SK-N-SH (cell line): ENCODE measurements around the gene AIMP1. TPM values are rescaled to one million over a fixed set of nuclear protein-coding genes. Genes with fewer than 3 reads are reported as not detected.

Experiments
- CTCF ChIA-PET: fragments of 300-600, 350-600 bp; formaldehyde crosslinking; extraction: SDS; loops from one replicate; lab custom pipeline; 2021; lab: Yijun Ruan, JAX
- POLR2A ChIA-PET: fragments of 350-600 bp; sonication (Branson Sonifier 250); formaldehyde crosslinking; extraction: SDS; loops from one replicate; lab custom pipeline; 2020; ENCODE audit warnings: antibody characterized with exemption, inconsistent platforms; lab: Yijun Ruan, JAX
- DNase-seq: peaks from one replicate; pipeline ENCODE4 v3.0.0; 2012
- H2AFZ ChIP-seq: fragments of 200-600 bp; sonication (generic); 2 replicates; pipeline ENCODE4 v1.8.1; 2016; ENCODE audit warnings: antibody characterized with exemption, mild to moderate bottlenecking, low read depth
- H3F3A ChIP-seq: fragments of 200-600 bp; sonication (generic); replicated peaks from 2 replicates; pipeline ENCODE3; 2016; ENCODE audit warnings: antibody characterized with exemption, mild to moderate bottlenecking; ENCODE audit not compliant: insufficient read depth
- H3K27ac ChIP-seq, 2 experiments: fragments of 200-500 bp in 1 of 2; fragments of 200-600 bp in 1 of 2; sonication (Bioruptor generic) in 1 of 2; sonication (generic), shearing (Covaris generic) in 1 of 2; 2 replicates each; pipeline versions ENCODE4 v1.5.1 to v1.6.1; 2014 to 2016; ENCODE audit warnings: low read depth in 2 of 2, inconsistent platforms in 1 of 2, low read length in 1 of 2, mild to moderate bottlenecking in 1 of 2, mixed read lengths in 1 of 2
- H3K27me3 ChIP-seq: fragments of 200-600 bp; sonication (generic), shearing (Covaris generic); 2 replicates; pipeline ENCODE4 v1.6.1; 2016; ENCODE audit warnings: mixed run types; ENCODE audit not compliant: insufficient read depth
- H3K36me3 ChIP-seq, 2 experiments: fragments of 200-500 bp in 1 of 2; fragments of 200-600 bp in 1 of 2; sonication (Bioruptor generic) in 1 of 2; sonication (generic) in 1 of 2; replicated peaks in 1 of 2; 2 replicates each; pipeline versions ENCODE3 to v1.5.1; 2014 to 2016; ENCODE audit warnings: low read length in 1 of 2, mild to moderate bottlenecking in 1 of 2; ENCODE audit not compliant: insufficient read depth in 2 of 2, control insufficient read depth in 1 of 2
- H3K4me1 ChIP-seq, 2 experiments: fragments of 200-500 bp in 1 of 2; fragments of 200-600 bp in 1 of 2; sonication (Bioruptor generic) in 1 of 2; sonication (generic), shearing (Covaris generic) in 1 of 2; 2 replicates each; pipeline versions ENCODE4 v1.5.1 to v1.6.1; 2014 to 2016; ENCODE audit warnings: low read depth in 1 of 2, low read length in 1 of 2, mixed run types in 1 of 2; ENCODE audit not compliant: insufficient read depth in 2 of 2, control insufficient read depth in 1 of 2
- H3K4me2 ChIP-seq: fragments of 200-600 bp; sonication (generic), shearing (Covaris generic); 2 replicates; pipeline ENCODE4 v1.6.1; 2017; ENCODE audit warnings: mixed run types
- H3K4me3 ChIP-seq, 2 experiments: fragments of 200-500 bp in 1 of 2; fragments of 200-600 bp in 1 of 2; sonication (Bioruptor generic) in 1 of 2; sonication (generic), shearing (Covaris generic) in 1 of 2; 2 replicates each; pipeline versions ENCODE4 v1.5.1 to v1.8.1; 2014 to 2016; ENCODE audit warnings: low read depth in 2 of 2, inconsistent platforms in 1 of 2, low read length in 1 of 2, mild to moderate bottlenecking in 1 of 2, mixed read lengths in 1 of 2, moderate library complexity in 1 of 2
- H3K79me2 ChIP-seq: fragments of 200-600 bp; sonication (generic); 2 replicates; pipeline ENCODE4 v1.8.1; 2017; ENCODE audit warnings: mild to moderate bottlenecking; ENCODE audit not compliant: insufficient read depth
- H3K9ac ChIP-seq: fragments of 200-600 bp; sonication (generic); 2 replicates; pipeline ENCODE4 v1.6.1; 2017; ENCODE audit warnings: mixed run types
- H3K9me2 ChIP-seq: fragments of 200-600 bp; sonication (generic); 2 replicates; pipeline ENCODE4 v1.6.1; 2017; ENCODE audit warnings: mixed run types
- H3K9me3 ChIP-seq: fragments of 200-600 bp; sonication (generic); 2 replicates; pipeline ENCODE4 v1.6.1; 2017; ENCODE audit warnings: mixed run types, mild to moderate bottlenecking, moderate library complexity
- H4K20me1 ChIP-seq: fragments of 200-600 bp; sonication (generic); 2 replicates; pipeline ENCODE4 v1.6.1; 2017; ENCODE audit warnings: mild to moderate bottlenecking, mixed run types; ENCODE audit not compliant: insufficient read depth
- CHD2 ChIP-seq: fragments of 150-350 bp; IDR thresholded peaks from 2 replicates; pipeline ENCODE4 v1.6.1; 2018; ENCODE audit warnings: low read length; ENCODE audit not compliant: partially characterized antibody
- ELF1 ChIP-seq: IDR thresholded peaks from 2 replicates; pipeline ENCODE4 v1.4.0; 2012
- EP300 ChIP-seq, 2 experiments: IDR thresholded peaks; 2 replicates each; pipeline versions ENCODE4 v1.4.0 to v1.6.1; 2012; ENCODE audit warnings: borderline replicate concordance in 1 of 2, low read depth in 1 of 2, low read length in 1 of 2
- EZH2phosphoT487 ChIP-seq: fragments of 200-600 bp; sonication (generic); IDR thresholded peaks from 2 replicates; pipeline ENCODE4 v1.6.1; 2017; ENCODE audit warnings: low read depth, mixed run types, mild to moderate bottlenecking, antibody characterized with exemption, moderate library complexity, borderline replicate concordance
- FOXJ3 ChIP-seq: sonication (generic); formaldehyde crosslinking; IDR thresholded peaks from 2 replicates; pipeline ENCODE4 v1.5.1; 2020; ENCODE audit warnings: mild to moderate bottlenecking, missing genetic modification reagents
- FOXM1 ChIP-seq: IDR thresholded peaks from 2 replicates; pipeline ENCODE4 v1.4.0; 2012; ENCODE audit warnings: low read depth, mild to moderate bottlenecking
- GABPA ChIP-seq: IDR thresholded peaks from 2 replicates; pipeline ENCODE4 v1.4.0; 2012; ENCODE audit warnings: low read depth, mild to moderate bottlenecking
- GATA2 ChIP-seq: sonication (generic); formaldehyde crosslinking; IDR thresholded peaks from 2 replicates; pipeline ENCODE4 v1.5.0; 2020; ENCODE audit warnings: mild to moderate bottlenecking, missing genetic modification reagents
- IRF3 ChIP-seq: fragments of 150-350 bp; IDR thresholded peaks from 2 replicates; pipeline ENCODE4 v1.6.1; 2016; ENCODE audit warnings: mild to moderate bottlenecking, low read depth, low read length
- JUND ChIP-seq: IDR thresholded peaks from 2 replicates; pipeline ENCODE4 v1.4.0; 2012
- MXI1 ChIP-seq: IDR thresholded peaks from 2 replicates; pipeline ENCODE4 v1.6.1; 2012; ENCODE audit warnings: mild to moderate bottlenecking, low read depth, low read length, improper control_type of control experiment
- NFIC ChIP-seq: IDR thresholded peaks from 2 replicates; pipeline ENCODE4 v1.4.0; 2012; ENCODE audit warnings: borderline replicate concordance
- POLR2AphosphoS5 ChIP-seq: IDR thresholded peaks from 2 replicates; pipeline ENCODE4 v1.6.1; 2012; ENCODE audit warnings: low read depth, low read length
- RXRA ChIP-seq: IDR thresholded peaks from 2 replicates; pipeline ENCODE4 v1.4.0; 2012; ENCODE audit warnings: low read depth, mild to moderate bottlenecking, borderline replicate concordance
- SIN3A ChIP-seq: IDR thresholded peaks from 2 replicates; pipeline ENCODE4 v1.6.1; 2012; ENCODE audit warnings: low read depth, mild to moderate bottlenecking, low read length, moderate library complexity, borderline replicate concordance
- SMC3 ChIP-seq: IDR thresholded peaks from 2 replicates; pipeline ENCODE4 v1.6.1; 2012; ENCODE audit warnings: low read depth, low read length, improper control_type of control experiment
- TAF1 ChIP-seq: IDR thresholded peaks from 2 replicates; pipeline ENCODE4 v1.6.1; 2012; ENCODE audit warnings: low read depth, mild to moderate bottlenecking, low read length, moderate library complexity, borderline replicate concordance
- TEAD4 ChIP-seq: IDR thresholded peaks from 2 replicates; pipeline ENCODE4 v1.4.0; 2012; ENCODE audit warnings: mild to moderate bottlenecking, borderline replicate concordance; ENCODE audit not compliant: insufficient read depth
- USF1 ChIP-seq: IDR thresholded peaks from 2 replicates; pipeline ENCODE4 v1.4.0; 2012; ENCODE audit warnings: low read depth, borderline replicate concordance
- ZBTB33 ChIP-seq: IDR thresholded peaks from 2 replicates; pipeline ENCODE4 v1.4.0; 2012; ENCODE audit warnings: low read depth, borderline replicate concordance
- polyA plus RNA-seq, 3 experiments: library from polyadenylated mRNA; depleted of rRNA; stranded (reverse); fragments of >200 nt; gene quantifications; 2 replicates each; pipeline ENCODE4 v1.2.3, GENCODE V29; 2012

Gene AIMP1
- polyA plus RNA-seq, 1 of the 3 experiments (the other 2 are of a cell fraction) = 14.0 TPM

GRCh38 chr4:106306561-106306960 is 9.8 kb upstream of the AIMP1 start:
- TF ChIP-seq IRF3 = no peak
- TF ChIP-seq GATA2 (CRISPR knock-in tag) = no peak
- no peak for TF ChIP-seq FOXJ3 (CRISPR knock-in tag)
- TF ChIP-seq POLR2AphosphoS5 = no peak
- TF ChIP-seq SIN3A = no peak
- TF ChIP-seq ZBTB33 = no peak
- TF ChIP-seq MXI1 = no peak
- no peak for TF ChIP-seq TEAD4
- no peak for TF ChIP-seq FOXM1
- no peak for TF ChIP-seq EP300 (IDR thresholded peaks at IDR 0.05; ENCODE audit: borderline replicate concordance in 1 of 2, low read depth in 1 of 2, low read length in 1 of 2)
- TF ChIP-seq USF1 = no peak
- no peak for TF ChIP-seq NFIC
- no peak for TF ChIP-seq JUND
- TF ChIP-seq GABPA = no peak
- TF ChIP-seq ELF1 = no peak
- TF ChIP-seq TAF1 = no peak
- TF ChIP-seq EZH2phosphoT487 = no peak
- no peak for TF ChIP-seq SMC3
- TF ChIP-seq RXRA = no peak
- no peak for TF ChIP-seq CHD2
- H3K4me2 ChIP-seq = no peak overlapping the region
- POLR2A ChIA-PET = no interaction called here

More at GRCh38 chr4:106306561-106306960, 9.8 kb upstream of the AIMP1 start:
- H3K4me3 ChIP-seq = no peak overlapping the region
- no peak overlapping the region for H3K9ac ChIP-seq
- no peaks in the 10 kb centered on the region for H3K9me2 ChIP-seq
- H3K36me3 ChIP-seq = peaks cover 23 to 29% of the 10 kb centered on the region in 2 experiments
- H3K27ac ChIP-seq = no peak overlapping the region
- H3K79me2 ChIP-seq = peaks cover 33% of the 10 kb centered on the region
- H4K20me1 ChIP-seq = no peaks in the 10 kb centered on the region
- no peak overlapping the region for H2AFZ ChIP-seq
- H3F3A ChIP-seq = peaks cover 8% of the 10 kb centered on the region
- no peaks in the 10 kb centered on the region for H3K27me3 ChIP-seq
- H3K4me1 ChIP-seq = peaks cover 0 to 8% of the 10 kb centered on the region in 2 experiments; a peak in 3 of 4 replicates
- no peaks in the 10 kb centered on the region for H3K9me3 ChIP-seq
- DNase-seq = no peak
- CTCF ChIA-PET = no interaction called here
